ENCODE results near the gene MEX3A. TPM values are rescaled to one million over a fixed set of nuclear protein-coding genes. Genes with fewer than 3 reads are reported as not detected.

The MEX3A gene
- total and polyA plus RNA-seq, 2 experiments from 2014 or later: 18.5 to 38.1 TPM

DNA sequence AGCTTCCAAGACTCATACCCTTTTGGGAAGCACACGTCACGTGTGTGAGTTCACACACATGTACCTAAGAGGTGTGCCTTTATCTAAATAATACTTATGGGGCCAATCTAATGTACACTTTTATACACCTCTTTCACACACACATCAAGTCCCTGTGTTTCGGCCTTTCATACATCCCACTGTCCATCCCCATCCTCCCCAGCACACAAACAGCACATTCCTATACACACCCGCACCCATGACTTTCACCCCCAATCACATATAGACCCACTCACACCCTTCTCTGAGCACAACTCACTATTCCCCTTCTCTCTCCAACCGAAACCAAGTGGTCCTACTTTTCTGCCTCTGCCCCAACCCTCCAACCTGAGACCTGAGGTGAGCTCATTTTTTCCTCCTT is 3.5 kb downstream of the MEX3A start:
- peak overlapping the region; percentile 96 for H3K4me3 Mint-ChIP-seq
- Histone ChIP-seq H3K27me3 (ENCODE audit: insufficient read depth) (no peaks in the 10 kb centered on the region), H3K9me2 (ENCODE audit: insufficient read depth) (no peaks in the 10 kb centered on the region), H2AFZ (no peak overlapping the region), H4K20me1 (replicated peaks; ENCODE audit: insufficient read depth) (peaks cover 40% of the 10 kb centered on the region), H3K27ac (ENCODE audit: low read depth) (0 out of 2 replicates have a peak overlapping the region, but pooled peaks have one; percentile 83), H3K4me3 (peak overlapping the region; percentile 35; the same call in 1 of the 2 replicates), H3K79me2 (replicated peaks; ENCODE audit: insufficient read depth) (peaks cover 69% of the 10 kb centered on the region), H3F3A (replicated peaks; ENCODE audit: low read depth) (peaks cover 54% of the 10 kb centered on the region), H3K4me2 (peak overlapping the region; percentile 99), H3K4me1 (ENCODE audit: insufficient read depth) (peaks cover 69% of the 10 kb centered on the region), H3K36me3 (ENCODE audit: insufficient read depth) (no peaks in the 10 kb centered on the region; the same call in 1 of the 2 replicates)
- H3K27ac Mint-ChIP-seq: no peak overlapping the region
- peaks cover 3% of the 10 kb centered on the region; the same call in 1 of the 3 replicates for H3K9me3 Mint-ChIP-seq
- no peak for DNase-seq (ENCODE audit: low spot score)
- no peak for TF ChIP-seq CREB1 (CRISPR knock-in tag; IDR thresholded peaks at IDR 0.05; ENCODE audit: low read depth)
- TF ChIP-seq EZH2 (IDR thresholded peaks at IDR 0.05; ENCODE audit: low read depth, unreplicated experiment): no peak
- no peak for TF ChIP-seq POLR2AphosphoS5 (IDR thresholded peaks at IDR 0.05; ENCODE audit: low read depth)
- no peak for TF ChIP-seq ZNF114 (CRISPR knock-in tag; IDR thresholded peaks at IDR 0.05)
- no peak for TF ChIP-seq EZH2phosphoT487 (IDR thresholded peaks at IDR 0.05; ENCODE audit: unreplicated experiment)
- TF ChIP-seq NANOG (IDR thresholded peaks at IDR 0.05; ENCODE audit: borderline replicate concordance): no peak
- TF ChIP-seq, protein P1, sequence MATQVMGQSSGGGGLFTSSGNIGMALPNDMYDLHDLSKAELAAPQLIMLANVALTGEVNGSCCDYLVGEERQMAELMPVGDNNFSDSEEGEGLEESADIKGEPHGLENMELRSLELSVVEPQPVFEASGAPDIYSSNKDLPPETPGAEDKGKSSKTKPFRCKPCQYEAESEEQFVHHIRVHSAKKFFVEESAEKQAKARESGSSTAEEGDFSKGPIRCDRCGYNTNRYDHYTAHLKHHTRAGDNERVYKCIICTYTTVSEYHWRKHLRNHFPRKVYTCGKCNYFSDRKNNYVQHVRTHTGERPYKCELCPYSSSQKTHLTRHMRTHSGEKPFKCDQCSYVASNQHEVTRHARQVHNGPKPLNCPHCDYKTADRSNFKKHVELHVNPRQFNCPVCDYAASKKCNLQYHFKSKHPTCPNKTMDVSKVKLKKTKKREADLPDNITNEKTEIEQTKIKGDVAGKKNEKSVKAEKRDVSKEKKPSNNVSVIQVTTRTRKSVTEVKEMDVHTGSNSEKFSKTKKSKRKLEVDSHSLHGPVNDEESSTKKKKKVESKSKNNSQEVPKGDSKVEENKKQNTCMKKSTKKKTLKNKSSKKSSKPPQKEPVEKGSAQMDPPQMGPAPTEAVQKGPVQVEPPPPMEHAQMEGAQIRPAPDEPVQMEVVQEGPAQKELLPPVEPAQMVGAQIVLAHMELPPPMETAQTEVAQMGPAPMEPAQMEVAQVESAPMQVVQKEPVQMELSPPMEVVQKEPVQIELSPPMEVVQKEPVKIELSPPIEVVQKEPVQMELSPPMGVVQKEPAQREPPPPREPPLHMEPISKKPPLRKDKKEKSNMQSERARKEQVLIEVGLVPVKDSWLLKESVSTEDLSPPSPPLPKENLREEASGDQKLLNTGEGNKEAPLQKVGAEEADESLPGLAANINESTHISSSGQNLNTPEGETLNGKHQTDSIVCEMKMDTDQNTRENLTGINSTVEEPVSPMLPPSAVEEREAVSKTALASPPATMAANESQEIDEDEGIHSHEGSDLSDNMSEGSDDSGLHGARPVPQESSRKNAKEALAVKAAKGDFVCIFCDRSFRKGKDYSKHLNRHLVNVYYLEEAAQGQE (IDR thresholded peaks at IDR 0.05; ENCODE audit: unreplicated experiment): no peak
- TF ChIP-seq ZNF331 (CRISPR knock-in tag; IDR thresholded peaks at IDR 0.05; ENCODE audit: low read depth): no peak
- TF ChIP-seq STAT1 (IDR thresholded peaks at IDR 0.05; ENCODE audit: unreplicated experiment): no peak
- TF ChIP-seq, protein P2, sequence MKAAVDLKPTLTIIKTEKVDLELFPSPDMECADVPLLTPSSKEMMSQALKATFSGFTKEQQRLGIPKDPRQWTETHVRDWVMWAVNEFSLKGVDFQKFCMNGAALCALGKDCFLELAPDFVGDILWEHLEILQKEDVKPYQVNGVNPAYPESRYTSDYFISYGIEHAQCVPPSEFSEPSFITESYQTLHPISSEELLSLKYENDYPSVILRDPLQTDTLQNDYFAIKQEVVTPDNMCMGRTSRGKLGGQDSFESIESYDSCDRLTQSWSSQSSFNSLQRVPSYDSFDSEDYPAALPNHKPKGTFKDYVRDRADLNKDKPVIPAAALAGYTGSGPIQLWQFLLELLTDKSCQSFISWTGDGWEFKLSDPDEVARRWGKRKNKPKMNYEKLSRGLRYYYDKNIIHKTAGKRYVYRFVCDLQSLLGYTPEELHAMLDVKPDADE (IDR thresholded peaks at IDR 0.05): no peak
- H3K4me1 Mint-ChIP-seq: peaks cover 63% of the 10 kb centered on the region
- H3K36me3 Mint-ChIP-seq (ENCODE audit: low read depth): peaks cover 47% of the 10 kb centered on the region
- no peak for ATAC-seq
- H3K27me3 Mint-ChIP-seq (ENCODE audit: insufficient read depth, low read depth, poor library complexity): peaks cover 24% of the 10 kb centered on the region

DNA sequence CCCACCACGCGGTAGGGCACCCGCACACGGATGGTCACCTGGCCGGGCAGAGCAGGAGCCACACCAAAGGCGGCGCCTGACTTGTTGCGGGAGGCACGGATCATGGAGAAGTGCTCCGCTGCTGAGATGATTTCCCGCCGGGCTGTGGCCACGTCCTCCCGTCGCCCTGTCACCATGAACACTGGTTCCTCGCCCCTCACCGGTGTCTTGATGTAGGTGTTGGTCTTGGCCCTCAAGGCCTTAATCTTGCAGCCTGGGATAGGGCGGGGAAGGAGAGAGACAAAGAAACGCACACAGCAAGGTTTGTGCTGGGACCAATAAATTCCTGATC is 4.9 kb downstream of the MEX3A start:
- DNase-seq (ENCODE audit: low spot score): peak; percentile 45
- TF ChIP-seq, protein P1 (IDR thresholded peaks at IDR 0.05; ENCODE audit: unreplicated experiment): no peak
- TF ChIP-seq ZNF331 (CRISPR knock-in tag; IDR thresholded peaks at IDR 0.05; ENCODE audit: low read depth) (no peak), STAT1 (IDR thresholded peaks at IDR 0.05; ENCODE audit: unreplicated experiment) (no peak), EZH2phosphoT487 (IDR thresholded peaks at IDR 0.05; ENCODE audit: unreplicated experiment) (no peak), EZH2 (IDR thresholded peaks at IDR 0.05; ENCODE audit: low read depth, unreplicated experiment) (no peak), CREB1 (CRISPR knock-in tag; IDR thresholded peaks at IDR 0.05; ENCODE audit: low read depth) (no peak), POLR2AphosphoS5 (IDR thresholded peaks at IDR 0.05; ENCODE audit: low read depth) (no peak), JUNB (IDR thresholded peaks at IDR 0.05; ENCODE audit: unreplicated experiment) (no peak)
- TF ChIP-seq, protein P2 (IDR thresholded peaks at IDR 0.05): no peak
- TF ChIP-seq, protein P3, sequence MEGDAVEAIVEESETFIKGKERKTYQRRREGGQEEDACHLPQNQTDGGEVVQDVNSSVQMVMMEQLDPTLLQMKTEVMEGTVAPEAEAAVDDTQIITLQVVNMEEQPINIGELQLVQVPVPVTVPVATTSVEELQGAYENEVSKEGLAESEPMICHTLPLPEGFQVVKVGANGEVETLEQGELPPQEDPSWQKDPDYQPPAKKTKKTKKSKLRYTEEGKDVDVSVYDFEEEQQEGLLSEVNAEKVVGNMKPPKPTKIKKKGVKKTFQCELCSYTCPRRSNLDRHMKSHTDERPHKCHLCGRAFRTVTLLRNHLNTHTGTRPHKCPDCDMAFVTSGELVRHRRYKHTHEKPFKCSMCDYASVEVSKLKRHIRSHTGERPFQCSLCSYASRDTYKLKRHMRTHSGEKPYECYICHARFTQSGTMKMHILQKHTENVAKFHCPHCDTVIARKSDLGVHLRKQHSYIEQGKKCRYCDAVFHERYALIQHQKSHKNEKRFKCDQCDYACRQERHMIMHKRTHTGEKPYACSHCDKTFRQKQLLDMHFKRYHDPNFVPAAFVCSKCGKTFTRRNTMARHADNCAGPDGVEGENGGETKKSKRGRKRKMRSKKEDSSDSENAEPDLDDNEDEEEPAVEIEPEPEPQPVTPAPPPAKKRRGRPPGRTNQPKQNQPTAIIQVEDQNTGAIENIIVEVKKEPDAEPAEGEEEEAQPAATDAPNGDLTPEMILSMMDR (conservative IDR thresholded peaks at IDR 0.05; ENCODE audit: low read depth in 2 of 2): no peak

More for the DNA sequence above, 4.9 kb downstream of the MEX3A start:
- Histone ChIP-seq H3K4me2 (peak overlapping the region; percentile 99), H3K4me3 (peak overlapping the region; percentile 54), H3K27me3 (ENCODE audit: insufficient read depth) (no peaks in the 10 kb centered on the region), H3K79me2 (replicated peaks; ENCODE audit: insufficient read depth) (peaks cover 66% of the 10 kb centered on the region), H4K20me1 (replicated peaks; ENCODE audit: insufficient read depth) (peaks cover 37% of the 10 kb centered on the region), H3K27ac (ENCODE audit: low read depth) (peak overlapping the region; percentile 83; the same call in 1 of the 2 replicates), H2AFZ (no peak overlapping the region), H3K4me1 (ENCODE audit: insufficient read depth) (peaks cover 78% of the 10 kb centered on the region), H3K36me3 (ENCODE audit: insufficient read depth) (no peaks in the 10 kb centered on the region; the same call in 1 of the 2 replicates), H3F3A (replicated peaks; ENCODE audit: low read depth) (peaks cover 48% of the 10 kb centered on the region), H3K9me2 (ENCODE audit: insufficient read depth) (no peaks in the 10 kb centered on the region)
- peaks cover 57% of the 10 kb centered on the region for H3K36me3 Mint-ChIP-seq (ENCODE audit: low read depth)
- peaks cover 24% of the 10 kb centered on the region for H3K27me3 Mint-ChIP-seq (ENCODE audit: insufficient read depth, low read depth, poor library complexity)
- peak overlapping the region; percentile 96 for H3K4me3 Mint-ChIP-seq
- peaks cover 71% of the 10 kb centered on the region for H3K4me1 Mint-ChIP-seq
- H3K9me3 Mint-ChIP-seq: peaks cover 3% of the 10 kb centered on the region; the same call in 1 of the 3 replicates
- H3K27ac Mint-ChIP-seq: peak overlapping the region; percentile 71; the same call in 1 of the 2 replicates
- ATAC-seq: no peak
